ENCODE results near the gene SERTAD3. TPM values are rescaled to one million over a fixed set of nuclear protein-coding genes. Genes with fewer than 3 reads are reported as not detected.
A peak's percentile ranks its signal among the peaks of the same experiment; 100 is the strongest.

SERTAD3 gene
- total RNA-seq, 1 experiment from 2014 or later = 26.3 TPM

GRCh38 chr19:40444825-40445312 is 734 bp upstream of the SERTAD3 start:
- POLR2A ChIA-PET (ENCODE audit: low non-redundant PET) = no interaction called here

GRCh38 chr19:40443131-40443999 is 770 bp downstream of the SERTAD3 start:
- DNase-seq (ENCODE audit: low spot score) = peak; percentile 100
- Histone ChIP-seq H3K9me3 (ENCODE audit: low read depth, low read length, poor library complexity, severe bottlenecking) (no peaks in the 10 kb centered on the region), H3K4me3 (ENCODE audit: low read depth, low read length, poor library complexity, severe bottlenecking) (peak overlapping the region; percentile 82), H3K36me3 (ENCODE audit: insufficient read depth, low read length, poor library complexity, severe bottlenecking) (peaks cover 26% of the 10 kb centered on the region), H3K27me3 (replicated peaks; ENCODE audit: insufficient read depth, low read depth, low read length, poor library complexity) (no peaks in the 10 kb centered on the region), H3K27ac (ENCODE audit: low read depth, low read length, poor library complexity, severe bottlenecking) (peak overlapping the region; percentile 96), H3K4me1 (ENCODE audit: insufficient read depth, low read length, poor library complexity, severe bottlenecking) (peaks cover 22% of the 10 kb centered on the region)
- CTCF ChIA-PET = interaction anchor here (0.6 to 1.6 kb wide), 3 partner anchors 21 to 159 kb away, joined by 3 to 7 read pairs (median 7); no protein-coding TSS in a partner anchor
- no peak for TF ChIP-seq CTCF (conservative IDR thresholded peaks at IDR 0.05; ENCODE audit: low read depth, low read length)
- no peak for TF ChIP-seq EZH2 (IDR thresholded peaks at IDR 0.05; ENCODE audit: borderline replicate concordance, low read depth, low read length, poor library complexity, severe bottlenecking)
- TSS peak; percentile 91 for BruUV-seq (replicated peaks)
- intact Hi-C loops (cut with micrococcal nuclease; ENCODE audit: unreplicated experiment) = loop anchor here (5.0 kb wide), 2 partner anchors 141 to 159 kb away; partner anchors contain the start of gene LTBP4
- POLR2A ChIA-PET (ENCODE audit: low non-redundant PET) = interaction anchor here (0.6 to 1.0 kb wide), 3 partner anchors 17 to 242 kb away, joined by 3 to 16 read pairs (median 3); partner anchors contain the start of gene SERTAD1

More at GRCh38 chr19:40444825-40445312, 734 bp upstream of the SERTAD3 start:
- intact Hi-C loops (cut with micrococcal nuclease; ENCODE audit: unreplicated experiment) = loop anchor here (1.0 to 5.0 kb wide), 3 partner anchors 20 to 157 kb away; partner anchors contain the start of genes BLVRB and LTBP4
- no peak for DNase-seq (ENCODE audit: low spot score)
- CTCF ChIA-PET = interaction anchor here (0.6 kb wide), 1 partner anchor 305 kb away, joined by 3 read pairs; no protein-coding TSS in a partner anchor
- Histone ChIP-seq H3K27me3 (replicated peaks; ENCODE audit: insufficient read depth, low read depth, low read length, poor library complexity) (no peaks in the 10 kb centered on the region), H3K4me1 (ENCODE audit: insufficient read depth, low read length, poor library complexity, severe bottlenecking) (peaks cover 22% of the 10 kb centered on the region), H3K4me3 (ENCODE audit: low read depth, low read length, poor library complexity, severe bottlenecking) (peak overlapping the region; percentile 82), H3K27ac (ENCODE audit: low read depth, low read length, poor library complexity, severe bottlenecking) (peak overlapping the region; percentile 96), H3K9me3 (ENCODE audit: low read depth, low read length, poor library complexity, severe bottlenecking) (no peaks in the 10 kb centered on the region), H3K36me3 (ENCODE audit: insufficient read depth, low read length, poor library complexity, severe bottlenecking) (peaks cover 26% of the 10 kb centered on the region)
- BruUV-seq (replicated peaks) = TSS peak; percentile 70
- no peak for TF ChIP-seq EZH2 (IDR thresholded peaks at IDR 0.05; ENCODE audit: borderline replicate concordance, low read depth, low read length, poor library complexity, severe bottlenecking)
- TF ChIP-seq CTCF (conservative IDR thresholded peaks at IDR 0.05; ENCODE audit: low read depth, low read length) = peak; percentile 52

- ChIA-PET CTCF (interaction anchor here (0.6 to 1.6 kb wide), 3 partner anchors 21 to 160 kb away, joined by 3 to 7 read pairs (median 7); no protein-coding TSS in a partner anchor), POLR2A (ENCODE audit: low non-redundant PET) (interaction anchor here (0.6 to 1.0 kb wide), 3 partner anchors 16 to 241 kb away, joined by 3 to 16 read pairs (median 3); partner anchors contain the start of gene SERTAD1)
- Histone ChIP-seq H3K36me3 (ENCODE audit: insufficient read depth, low read length, poor library complexity, severe bottlenecking) (peaks cover 26% of the 10 kb centered on the region), H3K4me3 (ENCODE audit: low read depth, low read length, poor library complexity, severe bottlenecking) (peak overlapping the region; percentile 82), H3K27me3 (replicated peaks; ENCODE audit: insufficient read depth, low read depth, low read length, poor library complexity) (no peaks in the 10 kb centered on the region), H3K9me3 (ENCODE audit: low read depth, low read length, poor library complexity, severe bottlenecking) (no peaks in the 10 kb centered on the region), H3K27ac (ENCODE audit: low read depth, low read length, poor library complexity, severe bottlenecking) (peak overlapping the region; percentile 96), H3K4me1 (ENCODE audit: insufficient read depth, low read length, poor library complexity, severe bottlenecking) (peaks cover 22% of the 10 kb centered on the region)
- no peak for DNase-seq (ENCODE audit: low spot score)
- TF ChIP-seq EZH2 (IDR thresholded peaks at IDR 0.05; ENCODE audit: borderline replicate concordance, low read depth, low read length, poor library complexity, severe bottlenecking) (no peak), CTCF (conservative IDR thresholded peaks at IDR 0.05; ENCODE audit: low read depth, low read length) (no peak)
- TSS peak; percentile 66 for BruUV-seq (replicated peaks)
- intact Hi-C loops (cut with micrococcal nuclease; ENCODE audit: unreplicated experiment) = loop anchor here (5.0 kb wide), 2 partner anchors 140 to 160 kb away; partner anchors contain the start of gene LTBP4
These were observed 1.6 kb downstream of the SERTAD3 start for GRCh38 chr19:40442328-40443130.

Measured in A673 (cell line).